GM12878 (cell line): Measurements from ENCODE around the gene HAO2. TPM values are rescaled to one million over a fixed set of nuclear protein-coding genes. Genes with fewer than 3 reads are reported as not detected.

Experiments used
- ATAC-seq: fragments of 200-7000 bp; cut with Tn5 transposase; 3 replicates; pipeline ENCODE4 v1.9.1; 2020; ENCODE audit warnings: mild to moderate bottlenecking, moderate library complexity
- BruUV-seq: library from RNA; stranded (reverse); fragments of 400-500 nt; replicated peaks from 2 replicates; lab custom pipeline; 2021; lab: Mats Ljungman, UMichigan
- CTCF ChIA-PET: fragments of 300-600 bp; sonication (Branson Sonifier 250); formaldehyde crosslinking; extraction: SDS; loops from one replicate; lab custom pipeline; 2021; ENCODE audit warnings: inconsistent platforms; lab: Yijun Ruan, JAX
- POLR2A ChIA-PET: fragments of 350-600 bp; formaldehyde crosslinking; extraction: SDS; loops from one replicate; lab custom pipeline; 2021; ENCODE audit warnings: inconsistent platforms; lab: Charles Lee
- RAD21 ChIA-PET: fragments of 300-600 bp; sonication (Branson Sonifier 250); formaldehyde crosslinking; loops from one replicate; lab custom pipeline; 2023; ENCODE audit warnings: antibody characterized with exemption; ENCODE audit not compliant: unreplicated experiment; lab: Charles Lee
- SMC1A ChIA-PET: fragments of 300-600 bp; sonication (Branson Sonifier 250); formaldehyde crosslinking; loops from one replicate; lab custom pipeline; 2023; ENCODE audit not compliant: unreplicated experiment, uncharacterized antibody; lab: Charles Lee
- DNase-seq: peaks from one replicate; pipeline ENCODE4 v3.0.0-alpha.2; 2011; ENCODE audit warnings: low read depth, low spot score
- FAIRE-seq: peaks from 3 replicates; lab custom pipeline; 2011; peaks lifted over from hg19 to GRCh38; lab: Jason Lieb, UNC
- H2AFZ ChIP-seq: 2 replicates; pipeline ENCODE4 v1.6.0; 2011; ENCODE audit warnings: low read depth, low read length, control low read depth; ENCODE audit not compliant: control insufficient read depth
- H3K27ac ChIP-seq: 2 replicates; pipeline ENCODE4 v1.5.1; 2011; ENCODE audit warnings: control low read depth; ENCODE audit not compliant: control insufficient read depth, insufficient read depth
- H3K27me3 ChIP-seq, 2 experiments: replicated peaks in 1 of 2; 2 replicates each; pipeline versions ENCODE4 v1.6.0 to v1.6.1; 2011; ENCODE audit warnings: low read length in 1 of 2; ENCODE audit not compliant: control insufficient read depth in 2 of 2, insufficient read depth in 2 of 2
- H3K36me3 ChIP-seq, 2 experiments: 2 replicates each; pipeline ENCODE4 v1.5.1; 2011; ENCODE audit warnings: low read length in 1 of 2; ENCODE audit not compliant: control insufficient read depth in 2 of 2, insufficient read depth in 2 of 2
- H3K4me1 ChIP-seq: 2 replicates; pipeline ENCODE4 v1.6.1; 2011; ENCODE audit warnings: mild to moderate bottlenecking, low read length, moderate library complexity, mixed read lengths; ENCODE audit not compliant: control insufficient read depth, insufficient read depth
- H3K4me2 ChIP-seq: 2 replicates; pipeline ENCODE4 v1.6.0; 2011; ENCODE audit warnings: control low read depth; ENCODE audit not compliant: control insufficient read depth, insufficient read depth
- H3K4me3 ChIP-seq: fragments of 200-600 bp; sonication (generic); 2 replicates; pipeline ENCODE4 v1.5.1; 2016
- H3K79me2 ChIP-seq: 2 replicates; pipeline ENCODE4 v1.6.0; 2011; ENCODE audit warnings: low read length; ENCODE audit not compliant: control insufficient read depth, insufficient read depth
- H3K9ac ChIP-seq: 2 replicates; pipeline ENCODE4 v1.8.0; 2011; ENCODE audit warnings: low read length, control low read depth, mixed read lengths; ENCODE audit not compliant: control insufficient read depth, insufficient read depth
- H3K9me3 ChIP-seq: replicated peaks from 3 replicates; pipeline ENCODE4 v1.5.1; 2011; ENCODE audit warnings: mild to moderate bottlenecking, low read length; ENCODE audit not compliant: control insufficient read depth, insufficient read depth
- H4K20me1 ChIP-seq: 2 replicates; pipeline ENCODE4 v1.6.0; 2011; ENCODE audit not compliant: control insufficient read depth, insufficient read depth
- BMI1 ChIP-seq: fragments of 450-650 bp; IDR thresholded peaks from 2 replicates; pipeline ENCODE4 v1.6.1; 2016; ENCODE audit warnings: mild to moderate bottlenecking, moderate library complexity, borderline replicate concordance
- DPF2 ChIP-seq: fragments of 450-650 bp; IDR thresholded peaks from 2 replicates; pipeline ENCODE4 v1.6.1; 2017; ENCODE audit warnings: mild to moderate bottlenecking
- LARP7 ChIP-seq: fragments of 450-650 bp; IDR thresholded peaks from 2 replicates; pipeline ENCODE4 v1.6.1; 2017; ENCODE audit warnings: mild to moderate bottlenecking
- MYC ChIP-seq: IDR thresholded peaks from 2 replicates; pipeline ENCODE4 v1.6.1; 2011; ENCODE audit warnings: mild to moderate bottlenecking, low read length, moderate library complexity, inconsistent platforms; ENCODE audit not compliant: insufficient read depth, insufficient replicate concordance, insufficient read length, severe bottlenecking
- NFXL1 ChIP-seq: fragments of 450-650 bp; IDR thresholded peaks from 2 replicates; pipeline ENCODE4 v1.6.1; 2017; ENCODE audit warnings: antibody characterized with exemption, mild to moderate bottlenecking, borderline replicate concordance
- NFYA ChIP-seq: IDR thresholded peaks from 2 replicates; pipeline ENCODE4 v1.6.1; 2011; ENCODE audit warnings: low read depth, mild to moderate bottlenecking, low read length, improper control_type of control experiment, borderline replicate concordance
- NR2C2 ChIP-seq: IDR thresholded peaks from 2 replicates; pipeline ENCODE4 v1.6.1; 2011; ENCODE audit warnings: borderline replicate concordance, low read depth; ENCODE audit not compliant: control insufficient read depth, insufficient read length
- RAD21 ChIP-seq: IDR thresholded peaks from 2 replicates; pipeline ENCODE4 v1.6.1; 2011; ENCODE audit warnings: mild to moderate bottlenecking, low read depth, low read length, moderate library complexity; ENCODE audit not compliant: insufficient read depth
- RELA ChIP-seq: fragments of 450-650 bp; IDR thresholded peaks from 2 replicates; pipeline ENCODE4 v1.8.0; 2014; ENCODE audit warnings: borderline replicate concordance; ENCODE audit not compliant: partially characterized antibody
- SREBF2 ChIP-seq: IDR thresholded peaks from 2 replicates; pipeline ENCODE4 v1.6.1; 2012; ENCODE audit warnings: mild to moderate bottlenecking, low read length
- USF1 ChIP-seq: IDR thresholded peaks from 2 replicates; pipeline ENCODE4 v1.6.1; 2011; ENCODE audit warnings: borderline replicate concordance, low read depth, mild to moderate bottlenecking, moderate library complexity, mixed read lengths, low read length; ENCODE audit not compliant: insufficient read depth; ENCODE audit errors: extremely low read length
- USF2 ChIP-seq: IDR thresholded peaks from 2 replicates; pipeline ENCODE4 v1.6.1; 2011; ENCODE audit warnings: low read depth, low read length, improper control_type of control experiment, borderline replicate concordance
- ZNF384 ChIP-seq: IDR thresholded peaks from 2 replicates; pipeline ENCODE4 v1.6.1; 2012; ENCODE audit warnings: low read depth, mild to moderate bottlenecking, low read length, improper control_type of control experiment, borderline replicate concordance
- in situ Hi-C: fragments of 300-500 bp; cut with MboI; formaldehyde crosslinking; loops from 9 replicates; pipeline ENCODE4 v1.14.3; 2018; ENCODE audit warnings: mixed read lengths
- intact Hi-C: fragments of 100-400 bp; cut with micrococcal nuclease; formaldehyde crosslinking; loops from one replicate; pipeline ENCODE4 v1.14.2; 2022; ENCODE audit not compliant: unreplicated experiment
- polyA plus RNA-seq, 11 experiments: library from polyadenylated mRNA; depleted of rRNA in 4 of 11; unstranded in 6 of 11; stranded (reverse) in 5 of 11; fragments of >200 nt; fragmentation: Nextera tagmentation in 4 of 11; fragmentation: Illumina TruSeq in 1 of 11; extraction: Ambion mirVana in 4 of 11; extraction: Trizol in 1 of 11; gene quantifications; 1 replicate in 1 of 11; 2 replicates in 10 of 11; pipeline versions ENCODE4 v1.2.1 to v1.2.3, GENCODE V29; 2011 to 2016; ENCODE audit warnings: inconsistent platforms in 2 of 11, missing spikeins in 2 of 11, low read depth in 1 of 11
- total RNA-seq, 4 experiments: library from RNA; depleted of rRNA in 3 of 4; stranded (reverse); fragments of >200 nt in 3 of 4; fragmentation: Illumina TruSeq in 1 of 4; extraction: Trizol in 1 of 4; gene quantifications; 2 replicates each; pipeline versions ENCODE4 v1.2.1 to v1.2.3, GENCODE V29; 2013 to 2021
- TF ChIP-seq, protein P1 (sequence below): fragments of 450-650 bp; IDR thresholded peaks from 2 replicates; pipeline ENCODE4 v1.6.1; 2017; ENCODE audit warnings: low read depth, mild to moderate bottlenecking, moderate library complexity

Gene HAO2
- total and polyA plus RNA-seq, 10 of the 15 experiments (the other 5 are each of a cell fraction or from before 2014, with no cell fraction given): not detected

- FAIRE-seq (no peak), DNase-seq (no peak), ATAC-seq (no peak)
- H4K20me1 ChIP-seq: no peaks in the 10 kb centered on the region
- ChIA-PET CTCF (interaction anchor here (6.3 kb wide), 1 partner anchor 28 kb away, joined by 47 read pairs; no protein-coding TSS in a partner anchor), RAD21 (no interaction called here), POLR2A (no interaction called here), SMC1A (interaction anchor here (1.0 to 5.7 kb wide), 3 partner anchors 28 to 46 kb away, joined by 3 to 108 read pairs (median 43); no protein-coding TSS in a partner anchor)
- intact Hi-C loops (no loop called here), in situ Hi-C loops (no loop called here)
- peaks cover 31% of the 10 kb centered on the region for H3K4me1 ChIP-seq
- no peak overlapping the region for H2AFZ ChIP-seq
- H3K9me3 ChIP-seq: no peaks in the 10 kb centered on the region; the same call in 2 of the 3 replicates
- no TSS peak for BruUV-seq
- TF ChIP-seq NFXL1: no peak
- no peak for TF ChIP-seq USF2
- TF ChIP-seq USF1: no peak
- TF ChIP-seq BMI1: no peak
- no peak for TF ChIP-seq ZNF384
- no peak for TF ChIP-seq DPF2
- TF ChIP-seq NR2C2: no peak
- TF ChIP-seq, protein P1, sequence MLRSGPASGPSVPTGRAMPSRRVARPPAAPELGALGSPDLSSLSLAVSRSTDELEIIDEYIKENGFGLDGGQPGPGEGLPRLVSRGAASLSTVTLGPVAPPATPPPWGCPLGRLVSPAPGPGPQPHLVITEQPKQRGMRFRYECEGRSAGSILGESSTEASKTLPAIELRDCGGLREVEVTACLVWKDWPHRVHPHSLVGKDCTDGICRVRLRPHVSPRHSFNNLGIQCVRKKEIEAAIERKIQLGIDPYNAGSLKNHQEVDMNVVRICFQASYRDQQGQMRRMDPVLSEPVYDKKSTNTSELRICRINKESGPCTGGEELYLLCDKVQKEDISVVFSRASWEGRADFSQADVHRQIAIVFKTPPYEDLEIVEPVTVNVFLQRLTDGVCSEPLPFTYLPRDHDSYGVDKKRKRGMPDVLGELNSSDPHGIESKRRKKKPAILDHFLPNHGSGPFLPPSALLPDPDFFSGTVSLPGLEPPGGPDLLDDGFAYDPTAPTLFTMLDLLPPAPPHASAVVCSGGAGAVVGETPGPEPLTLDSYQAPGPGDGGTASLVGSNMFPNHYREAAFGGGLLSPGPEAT: no peak
- TF ChIP-seq LARP7: no peak
- TF ChIP-seq MYC: no peak
- TF ChIP-seq RAD21: no peak
- TF ChIP-seq SREBF2: no peak
- TF ChIP-seq NFYA: no peak
- TF ChIP-seq RELA: no peak
- no peak overlapping the region for H3K4me2 ChIP-seq
- H3K9ac ChIP-seq: no peak overlapping the region
- no peak overlapping the region for H3K27ac ChIP-seq
- no peaks in the 10 kb centered on the region for H3K79me2 ChIP-seq
- H3K4me3 ChIP-seq: no peak overlapping the region
- no peaks in the 10 kb centered on the region for H3K27me3 ChIP-seq
- no peaks in the 10 kb centered on the region for H3K36me3 ChIP-seq
Observed at GRCh38 chr1:119320100-119320499, 48.5 kb upstream of the HAO2 start.
